PC-3 (cell line): ENCODE data around the gene HMGCS1. TPM values are rescaled to one million over a fixed set of nuclear protein-coding genes. Genes with fewer than 3 reads are reported as not detected.

Source experiments
- ATAC-seq: fragments of 200-7000 bp; cut with Tn5 transposase; 2 replicates; pipeline ENCODE4 v1.9.1; 2020; ENCODE audit warnings: mild to moderate bottlenecking, moderate library complexity
- BruUV-seq: library from RNA; stranded (reverse); fragments of 400-500 nt; replicated peaks from 2 replicates; lab custom pipeline; 2021; lab: Mats Ljungman, UMichigan
- CTCF ChIA-PET: fragments of 300-600 bp; sonication (Branson Sonifier 250); formaldehyde crosslinking; loops from one replicate; lab custom pipeline; 2022; ENCODE audit warnings: antibody characterized with exemption; lab: Charles Lee
- POLR2A ChIA-PET: fragments of 300-600 bp; sonication (Branson Sonifier 250); formaldehyde crosslinking; loops from one replicate; lab custom pipeline; 2022; ENCODE audit warnings: antibody characterized with exemption; ENCODE audit not compliant: unreplicated experiment; lab: Charles Lee
- DNase-seq: peaks from one replicate; pipeline ENCODE4 v3.0.0-alpha.2; 2015
- H2AFZ ChIP-seq: fragments of 300-600 bp; sonication (generic); 2 replicates; pipeline ENCODE4 v1.6.0; 2016; ENCODE audit warnings: antibody characterized with exemption, low read length
- H3F3A ChIP-seq: fragments of 300-600 bp; sonication (generic); one replicate; pipeline ENCODE4 v1.6.0; 2017; ENCODE audit warnings: antibody characterized with exemption, low read length, control low read depth, mild to moderate bottlenecking; ENCODE audit not compliant: unreplicated experiment
- H3K27ac ChIP-seq: fragments of 300-600 bp; sonication (generic); 2 replicates; pipeline ENCODE4 v1.5.1; 2016; ENCODE audit warnings: mild to moderate bottlenecking, low read length
- H3K27me3 ChIP-seq: fragments of 300-600 bp; sonication (generic); 2 replicates; pipeline ENCODE4 v1.6.1; 2016; ENCODE audit warnings: low read length, mixed read lengths
- H3K36me3 ChIP-seq: fragments of 300-600 bp; sonication (generic); 2 replicates; pipeline ENCODE4 v1.6.1; 2016; ENCODE audit warnings: low read depth, mixed run types, low read length, mixed read lengths
- H3K4me1 ChIP-seq: fragments of 300-600 bp; sonication (generic); 2 replicates; pipeline ENCODE4 v1.5.1; 2016; ENCODE audit warnings: low read length; ENCODE audit not compliant: insufficient read depth
- H3K4me2 ChIP-seq: fragments of 300-600 bp; sonication (generic); 2 replicates; pipeline ENCODE4 v1.6.0; 2016; ENCODE audit warnings: low read length
- H3K4me3 ChIP-seq: fragments of 300-600 bp; sonication (generic); 2 replicates; pipeline ENCODE4 v1.5.1; 2016; ENCODE audit warnings: mild to moderate bottlenecking, low read length, mixed read lengths
- H3K79me2 ChIP-seq: fragments of 300-600 bp; sonication (generic); 2 replicates; pipeline ENCODE4 v1.6.1; 2017; ENCODE audit warnings: low read length, mixed read lengths
- H3K9ac ChIP-seq: fragments of 300-600 bp; sonication (generic); 2 replicates; pipeline ENCODE4 v1.6.0; 2016; ENCODE audit warnings: mild to moderate bottlenecking, low read length
- H3K9me2 ChIP-seq: fragments of 300-600 bp; sonication (generic); replicated peaks from 2 replicates; pipeline ENCODE4 v1.6.1; 2016; ENCODE audit warnings: mixed run types, low read length, mixed read lengths
- H3K9me3 ChIP-seq: fragments of 300-600 bp; sonication (generic); 2 replicates; pipeline ENCODE4 v1.6.1; 2016; ENCODE audit warnings: low read length, mixed read lengths
- H4K20me1 ChIP-seq: fragments of 300-600 bp; sonication (generic); 2 replicates; pipeline ENCODE4 v1.6.1; 2016; ENCODE audit warnings: low read length, mixed read lengths
- EZH2 ChIP-seq: fragments of 300-600 bp; sonication (generic); IDR thresholded peaks from one replicate; pipeline ENCODE4 v1.6.1; 2017; ENCODE audit warnings: antibody characterized with exemption, mild to moderate bottlenecking, low read length; ENCODE audit not compliant: unreplicated experiment
- EZH2phosphoT487 ChIP-seq: fragments of 300-600 bp; sonication (generic); IDR thresholded peaks from 2 replicates; pipeline ENCODE4 v1.6.1; 2018; ENCODE audit warnings: mild to moderate bottlenecking, antibody characterized with exemption, low read length, borderline replicate concordance
- intact Hi-C: fragments of 100-400 bp; cut with micrococcal nuclease; formaldehyde crosslinking; loops from 2 replicates; pipeline ENCODE4 v1.9.0; 2023
- total RNA-seq: library from RNA; depleted of rRNA; stranded (reverse); fragments of >200 nt; gene quantifications from 2 replicates; pipeline ENCODE4 v1.2.3, GENCODE V29; 2014; rRNA removed
- TF ChIP-seq, protein P1 (sequence below): fragments of 300-600 bp; sonication (generic); conservative IDR thresholded peaks from 2 replicates; pipeline ENCODE4 v1.5.1; 2017; ENCODE audit warnings: antibody characterized with exemption, low read depth, mild to moderate bottlenecking, low read length

The HMGCS1 gene
- total RNA-seq, 1 experiment from 2014 or later, result 39.7 TPM

DNA sequence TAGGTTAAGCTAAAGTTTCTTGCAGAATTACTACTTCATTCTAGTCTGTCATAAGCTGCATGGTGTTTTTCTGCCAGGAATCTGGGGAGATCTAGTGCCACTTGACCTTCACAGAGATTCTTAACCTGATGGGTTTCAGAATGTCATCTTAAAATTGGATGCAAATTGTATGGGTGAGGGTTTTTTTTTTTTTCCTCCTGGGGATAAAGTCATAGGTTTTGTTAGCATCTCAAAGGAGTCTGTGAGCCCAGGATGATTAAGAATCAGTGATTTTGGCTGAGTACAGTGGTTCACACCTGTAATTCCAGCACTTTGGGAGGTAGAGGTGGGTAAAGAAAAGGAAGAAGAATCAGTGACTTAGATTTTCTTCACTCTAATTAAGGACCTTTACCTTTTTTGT, 69.9 kb downstream of the HMGCS1 start:
- no peak for ATAC-seq
- CTCF ChIA-PET, result no interaction called here

DNA sequence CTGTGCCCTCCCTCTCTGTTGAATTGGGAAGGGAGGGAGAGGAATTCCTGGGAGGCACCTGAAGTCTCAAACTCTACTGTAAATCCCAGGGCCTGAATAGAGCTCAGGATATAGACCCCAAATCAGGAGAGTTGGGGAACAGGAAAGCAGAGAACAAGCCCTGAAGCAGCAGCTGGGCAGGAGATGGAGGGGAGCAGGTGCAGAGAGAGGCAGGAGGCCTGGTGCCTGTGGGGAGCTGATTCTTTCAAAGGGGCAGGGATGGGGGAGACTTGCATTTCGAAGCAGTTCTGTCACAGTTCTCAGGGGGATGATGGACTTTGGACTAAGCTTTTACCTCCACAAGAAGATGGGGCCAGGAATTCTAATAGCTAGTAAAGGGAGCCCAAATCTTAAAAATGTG, 71.0 kb downstream of the HMGCS1 start:
- POLR2A ChIA-PET, result no interaction called here

More for the DNA sequence above, 69.9 kb downstream of the HMGCS1 start:
- POLR2A ChIA-PET, result no interaction called here
- Histone ChIP-seq H4K20me1 (no peaks in the 10 kb centered on the region), H3K27me3 (no peaks in the 10 kb centered on the region), H3K9me2 (no peaks in the 10 kb centered on the region), H3K4me3 (no peak overlapping the region), H3F3A (no peaks in the 10 kb centered on the region), H3K4me1 (peaks cover 5% of the 10 kb centered on the region), H3K27ac (no peak overlapping the region), H3K4me2 (no peak overlapping the region), H3K79me2 (no peaks in the 10 kb centered on the region), H3K9me3 (no peaks in the 10 kb centered on the region), H3K36me3 (no peaks in the 10 kb centered on the region), H2AFZ (no peak overlapping the region), H3K9ac (no peak overlapping the region)
- no TSS peak for BruUV-seq
- DNase-seq, result no peak
- intact Hi-C loops, result no loop called here
- TF ChIP-seq EZH2, result no peak
- no peak for TF ChIP-seq EZH2phosphoT487
- TF ChIP-seq, protein P1, sequence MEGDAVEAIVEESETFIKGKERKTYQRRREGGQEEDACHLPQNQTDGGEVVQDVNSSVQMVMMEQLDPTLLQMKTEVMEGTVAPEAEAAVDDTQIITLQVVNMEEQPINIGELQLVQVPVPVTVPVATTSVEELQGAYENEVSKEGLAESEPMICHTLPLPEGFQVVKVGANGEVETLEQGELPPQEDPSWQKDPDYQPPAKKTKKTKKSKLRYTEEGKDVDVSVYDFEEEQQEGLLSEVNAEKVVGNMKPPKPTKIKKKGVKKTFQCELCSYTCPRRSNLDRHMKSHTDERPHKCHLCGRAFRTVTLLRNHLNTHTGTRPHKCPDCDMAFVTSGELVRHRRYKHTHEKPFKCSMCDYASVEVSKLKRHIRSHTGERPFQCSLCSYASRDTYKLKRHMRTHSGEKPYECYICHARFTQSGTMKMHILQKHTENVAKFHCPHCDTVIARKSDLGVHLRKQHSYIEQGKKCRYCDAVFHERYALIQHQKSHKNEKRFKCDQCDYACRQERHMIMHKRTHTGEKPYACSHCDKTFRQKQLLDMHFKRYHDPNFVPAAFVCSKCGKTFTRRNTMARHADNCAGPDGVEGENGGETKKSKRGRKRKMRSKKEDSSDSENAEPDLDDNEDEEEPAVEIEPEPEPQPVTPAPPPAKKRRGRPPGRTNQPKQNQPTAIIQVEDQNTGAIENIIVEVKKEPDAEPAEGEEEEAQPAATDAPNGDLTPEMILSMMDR, result no peak

More for the DNA sequence above, 71.0 kb downstream of the HMGCS1 start:
- TF ChIP-seq EZH2phosphoT487 (no peak), EZH2 (no peak)
- TF ChIP-seq, protein P1, result no peak
- H2AFZ ChIP-seq, result no peak overlapping the region
- CTCF ChIA-PET, result no interaction called here
- no peaks in the 10 kb centered on the region for H4K20me1 ChIP-seq
- no peaks in the 10 kb centered on the region for H3K9me3 ChIP-seq
- no peak overlapping the region for H3K27ac ChIP-seq
- H3K4me2 ChIP-seq, result no peak overlapping the region
- H3K9me2 ChIP-seq, result no peaks in the 10 kb centered on the region
- DNase-seq (no peak), ATAC-seq (no peak)
- H3K9ac ChIP-seq, result no peak overlapping the region
- no peaks in the 10 kb centered on the region for H3K79me2 ChIP-seq
- H3K36me3 ChIP-seq, result no peaks in the 10 kb centered on the region
- no peak overlapping the region for H3K4me3 ChIP-seq
- BruUV-seq, result no TSS peak
- H3K4me1 ChIP-seq, result no peaks in the 10 kb centered on the region
- H3K27me3 ChIP-seq, result no peaks in the 10 kb centered on the region
- intact Hi-C loops, result no loop called here
- no peaks in the 10 kb centered on the region for H3F3A ChIP-seq

Other genes starting within 250 kb of the HMGCS1 start
- 37.3 and 41.5 TPM in 2 replicates for gene ZNF131, start 192.5 kb downstream of the HMGCS1 start, total RNA-seq
- 0.17 and 0.26 TPM in 2 replicates for gene NIM1K, start 121.2 kb downstream of the HMGCS1 start, total RNA-seq
- gene CCL28, start 99.0 kb upstream of the HMGCS1 start, total RNA-seq, result 8.1 and 8.5 TPM in 2 replicates
- gene TMEM267, start 170.5 kb upstream of the HMGCS1 start, total RNA-seq, result 10.0 and 16.1 TPM in 2 replicates
- 9.8 and 16.3 TPM in 2 replicates for gene C5orf34, start 201.7 kb upstream of the HMGCS1 start, total RNA-seq
- 117 and 142 TPM in 2 replicates for gene PAIP1, start 243.7 kb upstream of the HMGCS1 start, total RNA-seq